Measurements from ENCODE around the gene CD226. TPM values are rescaled to one million over a fixed set of nuclear protein-coding genes. Genes with fewer than 3 reads are reported as not detected.

CD226 gene
- total RNA-seq, result 10 to 100 TPM in 1 of 5 donors, 1 to 10 TPM in 2, under 1 TPM in 1, not detected in 1; 0.89 to 10.5 (median 3.5) TPM
- under 1 TPM; under 0.01 to 0.62 (median 0.23) TPM for polyA plus RNA-seq
- long read RNA-seq, donor 1, result 0 reads
- long read RNA-seq, donor 2, result 0 reads
- long read RNA-seq, donor 3, full-length matches to known transcripts, result 1 of 1 reads
- long read RNA-seq, donor 3, partial matches to known transcripts, result 0 of 1 reads
- long read RNA-seq, donor 3, other reads (novel, unspliced or antisense), result 0 of 1 reads
- long read RNA-seq, donor 4, result 0 reads
- long read RNA-seq, donor 5, result 0 reads
- long read RNA-seq, donor 6, result 0 reads
- long read RNA-seq, donor 7, result 0 reads
- long read RNA-seq, donor 8, result 0 reads
- long read RNA-seq, donor 9, partial matches to known transcripts, result 13 of 13 reads
- long read RNA-seq, donor 9, other reads (novel, unspliced or antisense), result 0 of 13 reads
- long read RNA-seq, donor 10, result 0 reads

GRCh38 chr18:69947361-69948133 lies at the start of gene CD226:
Gene CD226 (minus strand): TSS chr18:69947873. CDS start chr18:69947406, 467 bp downstream.
- Histone ChIP-seq H3K9me3 (no peaks in the 10 kb centered on the region), H3K4me3 (peak within 1 kb of the TSS in 3 of 4 donors; percentile 1 to 16 (median 9)), H3K36me3 (no peaks in the 10 kb centered on the region), H3K4me1 (no peaks in the 10 kb centered on the region), H3K27me3 (no peaks in the 10 kb centered on the region), H3K27ac (peak within 1 kb of the TSS in 2 of 5 donors; percentile 20 to 44)
- intact Hi-C loops (cut with DNase I; ENCODE audit: low total_unique reads), result no loop called here
- no peak for TF ChIP-seq EP300 (IDR thresholded peaks at IDR 0.05)
- TF ChIP-seq POLR2AphosphoS5 (IDR thresholded peaks at IDR 0.05), result no peak
- no peak for TF ChIP-seq POLR2A (IDR thresholded peaks at IDR 0.05)
- TF ChIP-seq, protein P1, sequence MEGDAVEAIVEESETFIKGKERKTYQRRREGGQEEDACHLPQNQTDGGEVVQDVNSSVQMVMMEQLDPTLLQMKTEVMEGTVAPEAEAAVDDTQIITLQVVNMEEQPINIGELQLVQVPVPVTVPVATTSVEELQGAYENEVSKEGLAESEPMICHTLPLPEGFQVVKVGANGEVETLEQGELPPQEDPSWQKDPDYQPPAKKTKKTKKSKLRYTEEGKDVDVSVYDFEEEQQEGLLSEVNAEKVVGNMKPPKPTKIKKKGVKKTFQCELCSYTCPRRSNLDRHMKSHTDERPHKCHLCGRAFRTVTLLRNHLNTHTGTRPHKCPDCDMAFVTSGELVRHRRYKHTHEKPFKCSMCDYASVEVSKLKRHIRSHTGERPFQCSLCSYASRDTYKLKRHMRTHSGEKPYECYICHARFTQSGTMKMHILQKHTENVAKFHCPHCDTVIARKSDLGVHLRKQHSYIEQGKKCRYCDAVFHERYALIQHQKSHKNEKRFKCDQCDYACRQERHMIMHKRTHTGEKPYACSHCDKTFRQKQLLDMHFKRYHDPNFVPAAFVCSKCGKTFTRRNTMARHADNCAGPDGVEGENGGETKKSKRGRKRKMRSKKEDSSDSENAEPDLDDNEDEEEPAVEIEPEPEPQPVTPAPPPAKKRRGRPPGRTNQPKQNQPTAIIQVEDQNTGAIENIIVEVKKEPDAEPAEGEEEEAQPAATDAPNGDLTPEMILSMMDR (IDR thresholded peaks at IDR 0.05), result no peak
- DNase-seq, result no peak
- 55 to 77% (median 68%) methylated on average over 7 of the region's 7 CpGs for WGBS, 5 donors

GRCh38 chr18:69996951-69997798 lies 49.5 kb upstream of the CD226 start:
- no peaks in the 10 kb centered on the region for H3K9me3 ChIP-seq
- peaks cover 0 to 21% (median 8%) of the 10 kb centered on the region in 4 donors for H3K4me1 ChIP-seq
- H3K27ac ChIP-seq, result no peak overlapping the region
- WGBS, 5 donors, result 66 to 72% (median 68%) methylated on average over 7 of the region's 7 CpGs
- no peak for TF ChIP-seq POLR2AphosphoS5 (IDR thresholded peaks at IDR 0.05)
- TF ChIP-seq, protein P1 (IDR thresholded peaks at IDR 0.05), result no peak
- TF ChIP-seq POLR2A (IDR thresholded peaks at IDR 0.05), result no peak
- TF ChIP-seq EP300 (IDR thresholded peaks at IDR 0.05), result no peak
- no peak for DNase-seq
- no peak overlapping the region for H3K4me3 ChIP-seq
- peaks cover 0 to 21% (median 14%) of the 10 kb centered on the region in 4 donors for H3K36me3 ChIP-seq
- no peaks in the 10 kb centered on the region for H3K27me3 ChIP-seq
- intact Hi-C loops (cut with DNase I; ENCODE audit: low total_unique reads), result no loop called here

DNA sequence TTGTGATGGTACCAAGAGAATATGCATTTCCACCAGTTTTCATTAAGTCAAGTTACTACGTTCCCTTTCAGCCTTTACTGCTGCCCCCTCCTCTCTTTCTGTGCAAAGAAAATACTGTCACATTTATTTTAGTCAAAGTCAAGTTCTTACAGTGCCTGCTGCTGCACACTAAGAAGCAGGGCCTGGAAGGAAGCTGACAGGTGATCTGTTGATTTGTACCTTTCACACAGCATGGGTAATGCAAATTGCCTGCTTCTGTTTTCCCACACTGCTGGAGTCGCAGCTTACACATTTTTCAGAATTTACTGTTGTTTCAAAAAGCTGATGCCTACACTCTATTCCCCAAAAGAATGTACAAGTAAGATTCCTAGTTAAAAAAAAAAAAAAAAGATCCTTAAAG lies 48.7 kb upstream of the CD226 start:
- no peak for DNase-seq
- TF ChIP-seq EP300 (IDR thresholded peaks at IDR 0.05), result no peak
- TF ChIP-seq POLR2AphosphoS5 (IDR thresholded peaks at IDR 0.05), result no peak
- TF ChIP-seq POLR2A (IDR thresholded peaks at IDR 0.05), result no peak
- TF ChIP-seq, protein P1 (IDR thresholded peaks at IDR 0.05), result no peak
- peaks cover 0 to 21% (median 8%) of the 10 kb centered on the region in 4 donors for H3K4me1 ChIP-seq
- no peak overlapping the region for H3K27ac ChIP-seq
- H3K4me3 ChIP-seq, result no peak overlapping the region
- H3K36me3 ChIP-seq, result peaks cover 0 to 15% (median 10%) of the 10 kb centered on the region in 4 donors
- no peaks in the 10 kb centered on the region for H3K9me3 ChIP-seq
- no peaks in the 10 kb centered on the region for H3K27me3 ChIP-seq
- 90 to 94% (median 92%) methylated on average over 2 of the region's 2 CpGs for whole genome bisulfite sequencing, 5 donors
- intact Hi-C loops (cut with DNase I; ENCODE audit: low total_unique reads), result no loop called here

Data from stomach (tissue), 19 donors.